ENCODE measurements around the gene CCDC83.

The CCDC83 gene

DNA sequence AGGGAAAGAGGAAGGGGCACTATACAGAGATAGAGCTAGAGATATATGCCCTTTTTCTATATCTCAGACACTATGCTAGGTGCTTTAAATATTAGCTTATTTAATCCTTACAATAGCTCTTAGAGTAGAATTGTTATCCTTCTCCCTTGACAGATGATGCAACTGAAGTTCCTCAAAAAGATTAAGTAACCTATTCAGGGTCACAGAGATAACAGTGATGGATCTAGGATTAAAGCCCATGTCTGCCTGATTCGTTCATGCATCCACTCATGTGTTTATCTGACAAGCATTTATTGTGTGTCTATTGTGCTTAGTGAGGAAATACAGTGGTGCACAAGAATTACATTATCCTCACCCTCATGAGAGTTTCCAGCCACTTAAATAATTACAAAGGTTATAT, 8.7 kb downstream of the CCDC83 start:
- TF ChIP-seq SIN3A (IDR thresholded peaks at IDR 0.05; ENCODE audit: borderline replicate concordance, insufficient read depth, low read length) (no peak), FOXP2 (optimal IDR thresholded peaks at IDR 0.05; ENCODE audit: borderline replicate concordance, extremely low read depth, extremely low read length, insufficient read depth) (no peak), POLR2AphosphoS5 (IDR thresholded peaks at IDR 0.05; ENCODE audit: low read depth, low read length) (no peak), TAF1 (IDR thresholded peaks at IDR 0.05; ENCODE audit: borderline replicate concordance, insufficient read depth, low read length) (no peak)
- TF ChIP-seq, protein P1, sequence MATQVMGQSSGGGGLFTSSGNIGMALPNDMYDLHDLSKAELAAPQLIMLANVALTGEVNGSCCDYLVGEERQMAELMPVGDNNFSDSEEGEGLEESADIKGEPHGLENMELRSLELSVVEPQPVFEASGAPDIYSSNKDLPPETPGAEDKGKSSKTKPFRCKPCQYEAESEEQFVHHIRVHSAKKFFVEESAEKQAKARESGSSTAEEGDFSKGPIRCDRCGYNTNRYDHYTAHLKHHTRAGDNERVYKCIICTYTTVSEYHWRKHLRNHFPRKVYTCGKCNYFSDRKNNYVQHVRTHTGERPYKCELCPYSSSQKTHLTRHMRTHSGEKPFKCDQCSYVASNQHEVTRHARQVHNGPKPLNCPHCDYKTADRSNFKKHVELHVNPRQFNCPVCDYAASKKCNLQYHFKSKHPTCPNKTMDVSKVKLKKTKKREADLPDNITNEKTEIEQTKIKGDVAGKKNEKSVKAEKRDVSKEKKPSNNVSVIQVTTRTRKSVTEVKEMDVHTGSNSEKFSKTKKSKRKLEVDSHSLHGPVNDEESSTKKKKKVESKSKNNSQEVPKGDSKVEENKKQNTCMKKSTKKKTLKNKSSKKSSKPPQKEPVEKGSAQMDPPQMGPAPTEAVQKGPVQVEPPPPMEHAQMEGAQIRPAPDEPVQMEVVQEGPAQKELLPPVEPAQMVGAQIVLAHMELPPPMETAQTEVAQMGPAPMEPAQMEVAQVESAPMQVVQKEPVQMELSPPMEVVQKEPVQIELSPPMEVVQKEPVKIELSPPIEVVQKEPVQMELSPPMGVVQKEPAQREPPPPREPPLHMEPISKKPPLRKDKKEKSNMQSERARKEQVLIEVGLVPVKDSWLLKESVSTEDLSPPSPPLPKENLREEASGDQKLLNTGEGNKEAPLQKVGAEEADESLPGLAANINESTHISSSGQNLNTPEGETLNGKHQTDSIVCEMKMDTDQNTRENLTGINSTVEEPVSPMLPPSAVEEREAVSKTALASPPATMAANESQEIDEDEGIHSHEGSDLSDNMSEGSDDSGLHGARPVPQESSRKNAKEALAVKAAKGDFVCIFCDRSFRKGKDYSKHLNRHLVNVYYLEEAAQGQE (IDR thresholded peaks at IDR 0.05; ENCODE audit: insufficient read depth in 1 of 2, low read depth in 2 of 2, low read length in 2 of 2): no peak

DNA sequence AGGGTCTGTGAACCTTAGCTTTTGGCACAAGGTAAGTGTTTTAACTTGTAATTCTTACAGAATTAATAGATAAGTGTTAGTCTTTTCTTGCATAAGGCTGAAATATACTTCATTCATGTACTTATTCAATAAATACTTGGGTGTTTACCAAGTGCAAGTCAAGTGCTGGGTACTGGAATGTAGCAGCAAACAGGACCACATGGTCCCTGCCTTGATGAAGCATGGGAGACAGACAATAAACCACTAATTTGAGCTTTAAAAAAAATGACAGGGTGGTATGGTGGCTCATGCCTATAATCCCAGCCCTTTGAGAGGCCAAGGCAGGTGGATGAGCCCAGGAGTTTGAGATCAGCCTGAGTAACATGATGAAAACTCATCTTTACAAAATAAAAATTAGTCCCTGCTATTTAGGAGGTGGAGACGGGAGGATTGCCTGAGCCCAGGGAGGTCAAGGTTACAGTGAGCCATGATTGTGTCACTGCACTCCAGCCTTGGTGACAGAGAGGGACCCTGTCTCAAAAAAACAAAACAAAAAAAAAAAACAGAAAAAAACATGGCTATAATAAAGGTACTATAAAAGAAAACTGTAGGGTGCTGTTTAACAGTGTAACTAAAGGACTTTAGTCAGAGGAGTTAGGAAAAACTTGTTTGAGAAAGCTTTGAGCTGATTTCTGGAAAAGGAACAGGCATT, 11.1 kb downstream of the CCDC83 start:
- TF ChIP-seq FOXP2 (optimal IDR thresholded peaks at IDR 0.05; ENCODE audit: borderline replicate concordance, extremely low read depth, extremely low read length, insufficient read depth) (no peak), TAF1 (IDR thresholded peaks at IDR 0.05; ENCODE audit: borderline replicate concordance, insufficient read depth, low read length) (no peak), POLR2AphosphoS5 (IDR thresholded peaks at IDR 0.05; ENCODE audit: low read depth, low read length) (no peak), SIN3A (IDR thresholded peaks at IDR 0.05; ENCODE audit: borderline replicate concordance, insufficient read depth, low read length) (no peak)
- TF ChIP-seq, protein P1 (IDR thresholded peaks at IDR 0.05; ENCODE audit: insufficient read depth in 1 of 2, low read depth in 2 of 2, low read length in 2 of 2): no peak

- no peak for TF ChIP-seq TAF1 (IDR thresholded peaks at IDR 0.05; ENCODE audit: borderline replicate concordance, insufficient read depth, low read length)
- no peak for TF ChIP-seq SIN3A (IDR thresholded peaks at IDR 0.05; ENCODE audit: borderline replicate concordance, insufficient read depth, low read length)
- no peak for TF ChIP-seq FOXP2 (optimal IDR thresholded peaks at IDR 0.05; ENCODE audit: borderline replicate concordance, extremely low read depth, extremely low read length, insufficient read depth)
- TF ChIP-seq, protein P1 (IDR thresholded peaks at IDR 0.05; ENCODE audit: insufficient read depth in 1 of 2, low read depth in 2 of 2, low read length in 2 of 2): no peak
- no peak for TF ChIP-seq POLR2AphosphoS5 (IDR thresholded peaks at IDR 0.05; ENCODE audit: low read depth, low read length)
Observed at GRCh38 chr11:85867751-85868150, 12.6 kb downstream of the CCDC83 start.

DNA sequence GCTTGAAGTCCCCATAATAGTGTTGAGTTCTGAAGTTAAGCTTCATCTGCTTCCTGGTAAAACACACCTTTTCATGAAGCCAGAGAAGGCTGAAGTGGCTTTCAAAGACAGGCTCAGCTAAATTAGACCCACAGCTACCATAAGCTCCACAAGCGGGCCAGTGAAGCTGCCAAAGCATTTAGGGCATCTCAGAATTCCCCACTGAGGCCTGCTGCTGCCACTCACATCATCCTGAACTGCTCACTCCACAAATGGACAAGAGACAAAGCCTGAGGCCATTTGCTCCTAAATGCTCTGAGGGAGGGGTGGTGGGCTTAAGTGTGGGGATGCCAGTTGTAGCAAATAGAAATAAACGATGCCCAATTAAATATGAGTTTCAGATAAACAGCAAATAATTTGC, 14.6 kb downstream of the CCDC83 start:
- TF ChIP-seq, protein P1 (IDR thresholded peaks at IDR 0.05; ENCODE audit: insufficient read depth in 1 of 2, low read depth in 2 of 2, low read length in 2 of 2): no peak
- TF ChIP-seq POLR2AphosphoS5 (IDR thresholded peaks at IDR 0.05; ENCODE audit: low read depth, low read length): no peak
- TF ChIP-seq FOXP2 (optimal IDR thresholded peaks at IDR 0.05; ENCODE audit: borderline replicate concordance, extremely low read depth, extremely low read length, insufficient read depth): no peak
- no peak for TF ChIP-seq TAF1 (IDR thresholded peaks at IDR 0.05; ENCODE audit: borderline replicate concordance, insufficient read depth, low read length)
- no peak for TF ChIP-seq SIN3A (IDR thresholded peaks at IDR 0.05; ENCODE audit: borderline replicate concordance, insufficient read depth, low read length)
